HPDE6-E6E7 (cell line): ENCODE results near the gene PROS1.
"Not testable (repeated sequence)": the region's sequence is repeated elsewhere in the genome, so short reads cannot be mapped to it uniquely, and the experiment has no call there.

ENCODE experiments used
- DNase-seq: peaks from one replicate; pipeline ENCODE4 v3.0.0; 2011; ENCODE audit warnings: missing footprints; ENCODE audit errors: extremely low spot score

PROS1 gene

GRCh38 chr3:93877427-93877826 is 96.3 kb downstream of the PROS1 start:
- DNase-seq, result not testable (repeated sequence)

- not testable (repeated sequence) for DNase-seq
Measured at GRCh38 chr3:93873412-93873811, 100.3 kb downstream of the PROS1 start.

DNA sequence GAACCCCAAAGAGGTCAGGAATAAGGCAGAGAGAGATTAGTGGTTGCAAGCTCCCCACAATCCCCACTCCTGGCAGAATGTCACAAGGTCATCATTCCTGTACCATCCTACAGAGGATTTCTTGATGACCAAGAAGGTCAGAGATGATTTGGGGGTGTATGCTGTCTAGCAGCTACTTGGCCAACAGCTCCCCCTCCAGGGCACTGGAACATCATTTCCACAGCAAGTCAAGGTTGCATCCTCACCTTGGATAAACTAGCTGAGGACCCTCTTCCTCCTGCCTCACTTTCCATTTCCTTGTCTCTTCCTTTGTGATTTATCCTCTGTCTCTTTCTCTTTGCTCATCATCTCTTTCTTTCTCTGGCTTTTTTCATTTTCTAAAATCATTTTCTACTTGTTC is 106.3 kb downstream of the PROS1 start:
- DNase-seq, result no peak

GRCh38 chr3:93861017-93861416 is 112.7 kb downstream of the PROS1 start:
- no peak for DNase-seq

GRCh38 chr3:93855401-93855800 is 118.3 kb downstream of the PROS1 start:
- DNase-seq, result no peak

GRCh38 chr3:93852228-93852627 is 121.5 kb downstream of the PROS1 start:
- DNase-seq, result not testable (repeated sequence)

DNA sequence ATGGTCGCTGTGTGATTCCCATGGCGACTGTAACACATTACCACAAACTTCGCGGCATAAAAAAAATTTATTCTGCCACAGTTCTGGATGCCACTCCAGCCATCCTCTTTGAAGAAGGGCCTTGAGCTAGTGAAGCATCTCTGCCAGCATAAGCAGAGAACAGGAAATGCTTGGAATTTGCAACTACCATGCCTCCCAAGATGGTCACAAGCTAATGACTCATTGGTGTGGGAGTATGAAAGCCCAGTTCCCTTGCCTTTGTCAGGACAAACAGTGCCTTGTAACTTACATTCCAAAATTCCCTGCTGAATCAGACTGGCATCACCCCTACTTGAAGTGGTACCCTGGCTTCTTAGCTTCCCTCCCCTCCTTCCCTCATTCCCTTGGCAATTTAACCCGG is 129.7 kb downstream of the PROS1 start:
- DNase-seq, result peak; percentile 4

DNA sequence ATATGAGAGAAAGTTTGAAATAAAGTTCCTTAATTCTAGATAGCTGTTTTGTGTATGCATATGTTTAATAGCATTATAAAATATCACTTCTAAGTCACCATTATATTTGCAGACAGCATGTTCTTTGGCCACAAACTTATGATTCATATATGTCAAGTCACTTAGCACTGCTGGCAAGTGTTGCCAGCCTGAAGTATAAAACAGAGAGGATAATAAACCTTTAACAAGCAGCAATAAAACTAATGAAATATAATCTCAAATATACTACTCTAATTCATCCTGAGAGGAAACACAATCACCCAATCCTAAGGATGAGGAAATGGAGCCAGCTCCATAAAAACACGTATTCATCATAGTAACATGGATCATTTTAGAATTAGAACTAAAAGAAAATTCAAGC is 134.5 kb downstream of the PROS1 start:
- DNase-seq, result not testable (repeated sequence)
